ENCODE measurements around the gene SEPTIN1. TPM values are rescaled to one million over a fixed set of nuclear protein-coding genes. Genes with fewer than 3 reads are reported as not detected.

SEPTIN1 gene
- total RNA-seq, 4 donors from 2014 or later: 7.2 to 65.2 (median 9.8) TPM

- H3K4me1 ChIP-seq: peaks cover 0 to 62% (median 12%) of the 10 kb centered on the region in 4 donors
- DNase-seq: peak in 1 of 3 donors; percentile 33
These were observed 29.6 kb downstream of the SEPTIN1 start for GRCh38 chr16:30352488-30353401.

GRCh38 chr16:30351586-30352419, 30.6 kb downstream of the SEPTIN1 start:
- peak in 2 of 3 donors; percentile 50 to 67 for DNase-seq
- no peak for TF ChIP-seq POLR2A (IDR thresholded peaks at IDR 0.05)
- TF ChIP-seq, protein P1, sequence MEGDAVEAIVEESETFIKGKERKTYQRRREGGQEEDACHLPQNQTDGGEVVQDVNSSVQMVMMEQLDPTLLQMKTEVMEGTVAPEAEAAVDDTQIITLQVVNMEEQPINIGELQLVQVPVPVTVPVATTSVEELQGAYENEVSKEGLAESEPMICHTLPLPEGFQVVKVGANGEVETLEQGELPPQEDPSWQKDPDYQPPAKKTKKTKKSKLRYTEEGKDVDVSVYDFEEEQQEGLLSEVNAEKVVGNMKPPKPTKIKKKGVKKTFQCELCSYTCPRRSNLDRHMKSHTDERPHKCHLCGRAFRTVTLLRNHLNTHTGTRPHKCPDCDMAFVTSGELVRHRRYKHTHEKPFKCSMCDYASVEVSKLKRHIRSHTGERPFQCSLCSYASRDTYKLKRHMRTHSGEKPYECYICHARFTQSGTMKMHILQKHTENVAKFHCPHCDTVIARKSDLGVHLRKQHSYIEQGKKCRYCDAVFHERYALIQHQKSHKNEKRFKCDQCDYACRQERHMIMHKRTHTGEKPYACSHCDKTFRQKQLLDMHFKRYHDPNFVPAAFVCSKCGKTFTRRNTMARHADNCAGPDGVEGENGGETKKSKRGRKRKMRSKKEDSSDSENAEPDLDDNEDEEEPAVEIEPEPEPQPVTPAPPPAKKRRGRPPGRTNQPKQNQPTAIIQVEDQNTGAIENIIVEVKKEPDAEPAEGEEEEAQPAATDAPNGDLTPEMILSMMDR (IDR thresholded peaks at IDR 0.05): no peak
- no peaks in the 10 kb centered on the region for H3K27me3 ChIP-seq
- peaks cover 0 to 38% (median 0%) of the 10 kb centered on the region in 3 donors for H3K36me3 ChIP-seq
- H3K4me1 ChIP-seq: peaks cover 0 to 55% (median 12%) of the 10 kb centered on the region in 4 donors
- H3K9me3 ChIP-seq: no peaks in the 10 kb centered on the region
- H3K27ac ChIP-seq: peak overlapping the region in 3 of 4 donors; percentile 35 to 53 (median 40)
- no peak overlapping the region for H3K4me3 ChIP-seq

More at GRCh38 chr16:30352488-30353401, 29.6 kb downstream of the SEPTIN1 start:
- Histone ChIP-seq H3K27me3 (no peaks in the 10 kb centered on the region), H3K27ac (peak overlapping the region in 2 of 4 donors; percentile 13 to 40), H3K4me3 (no peak overlapping the region), H3K9me3 (no peaks in the 10 kb centered on the region), H3K36me3 (peaks cover 0 to 46% (median 0%) of the 10 kb centered on the region in 3 donors)
- TF ChIP-seq POLR2A (IDR thresholded peaks at IDR 0.05): no peak
- TF ChIP-seq, protein P1 (IDR thresholded peaks at IDR 0.05): no peak

DNA sequence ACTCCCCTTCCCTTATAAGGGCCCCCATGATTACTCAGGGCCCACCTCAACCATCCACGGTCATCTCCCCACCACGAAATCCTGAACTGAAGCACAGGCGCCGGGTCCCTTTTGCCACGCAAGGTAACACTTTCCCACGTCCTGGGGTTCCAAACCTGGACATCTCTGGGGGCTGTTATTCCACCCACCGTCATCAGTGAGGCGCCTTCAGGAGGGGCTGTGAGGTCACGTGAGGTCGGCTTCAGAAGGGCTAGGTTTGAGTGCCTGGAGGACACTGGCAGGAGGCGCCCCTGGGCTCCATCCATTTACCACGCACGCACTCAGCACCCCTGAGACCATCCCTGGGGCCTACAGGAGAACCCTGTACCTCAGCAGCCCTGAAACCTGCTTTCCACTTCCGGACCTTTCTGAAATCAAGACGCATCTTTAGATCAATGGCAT, 31.3 kb downstream of the SEPTIN1 start:
- peaks cover 0 to 38% (median 0%) of the 10 kb centered on the region in 3 donors for H3K36me3 ChIP-seq
- H3K4me3 ChIP-seq: no peak overlapping the region
- no peaks in the 10 kb centered on the region for H3K9me3 ChIP-seq
- peak overlapping the region in 2 of 4 donors; percentile 53 to 55 for H3K27ac ChIP-seq
- peaks cover 0 to 47% (median 10%) of the 10 kb centered on the region in 4 donors for H3K4me1 ChIP-seq
- DNase-seq: peak in 1 of 3 donors; percentile 48
- no peaks in the 10 kb centered on the region for H3K27me3 ChIP-seq
- no peak for TF ChIP-seq POLR2A (IDR thresholded peaks at IDR 0.05)
- TF ChIP-seq, protein P1 (IDR thresholded peaks at IDR 0.05): no peak

GRCh38 chr16:30350134-30350871, 32.1 kb downstream of the SEPTIN1 start:
- no peak overlapping the region for H3K4me3 ChIP-seq
- H3K4me1 ChIP-seq: peaks cover 0 to 42% (median 7%) of the 10 kb centered on the region in 4 donors
- peak in 1 of 3 donors; percentile 15 for DNase-seq
- no peaks in the 10 kb centered on the region for H3K9me3 ChIP-seq
- peaks cover 0 to 38% (median 0%) of the 10 kb centered on the region in 3 donors for H3K36me3 ChIP-seq
- H3K27ac ChIP-seq: peak overlapping the region in 2 of 4 donors; percentile 55 to 60
- TF ChIP-seq, protein P1 (IDR thresholded peaks at IDR 0.05): no peak
- no peak for TF ChIP-seq POLR2A (IDR thresholded peaks at IDR 0.05)
- no peaks in the 10 kb centered on the region for H3K27me3 ChIP-seq

All from Peyer's patch (tissue), 4 donors.